B cell (primary cell): Measurements from ENCODE around the gene FER.

ENCODE experiments used
- EZH2 ChIP-seq: IDR thresholded peaks from 2 replicates; pipeline ENCODE4 v1.6.1; 2012; ENCODE audit warnings: borderline replicate concordance, low read depth, mild to moderate bottlenecking, moderate library complexity, low read length; ENCODE audit not compliant: insufficient read depth, poor library complexity, severe bottlenecking
- TF ChIP-seq, protein P1 (sequence below): fragments of 200-600 bp; IDR thresholded peaks from one replicate; pipeline ENCODE4 v1.8.0; 2022; ENCODE audit warnings: antibody characterized with exemption, mild to moderate bottlenecking

GRCh38 chr5:109196823-109197160 is 449.1 kb downstream of the FER start:
- TF ChIP-seq, protein P1, sequence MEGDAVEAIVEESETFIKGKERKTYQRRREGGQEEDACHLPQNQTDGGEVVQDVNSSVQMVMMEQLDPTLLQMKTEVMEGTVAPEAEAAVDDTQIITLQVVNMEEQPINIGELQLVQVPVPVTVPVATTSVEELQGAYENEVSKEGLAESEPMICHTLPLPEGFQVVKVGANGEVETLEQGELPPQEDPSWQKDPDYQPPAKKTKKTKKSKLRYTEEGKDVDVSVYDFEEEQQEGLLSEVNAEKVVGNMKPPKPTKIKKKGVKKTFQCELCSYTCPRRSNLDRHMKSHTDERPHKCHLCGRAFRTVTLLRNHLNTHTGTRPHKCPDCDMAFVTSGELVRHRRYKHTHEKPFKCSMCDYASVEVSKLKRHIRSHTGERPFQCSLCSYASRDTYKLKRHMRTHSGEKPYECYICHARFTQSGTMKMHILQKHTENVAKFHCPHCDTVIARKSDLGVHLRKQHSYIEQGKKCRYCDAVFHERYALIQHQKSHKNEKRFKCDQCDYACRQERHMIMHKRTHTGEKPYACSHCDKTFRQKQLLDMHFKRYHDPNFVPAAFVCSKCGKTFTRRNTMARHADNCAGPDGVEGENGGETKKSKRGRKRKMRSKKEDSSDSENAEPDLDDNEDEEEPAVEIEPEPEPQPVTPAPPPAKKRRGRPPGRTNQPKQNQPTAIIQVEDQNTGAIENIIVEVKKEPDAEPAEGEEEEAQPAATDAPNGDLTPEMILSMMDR = no peak
- no peak for TF ChIP-seq EZH2
